Measurements from ENCODE around the gene ANXA4.

GRCh38 chr2:69833752-69834151 is 91.8 kb downstream of the ANXA4 start:
- TF ChIP-seq CTCF (IDR thresholded peaks at IDR 0.05; ENCODE audit: insufficient read depth, low read depth, low read length) (no peak), EZH2 (IDR thresholded peaks at IDR 0.05; ENCODE audit: insufficient read depth, low read length) (no peak)

All from astrocyte (in vitro differentiated cells and primary cell).